ENCODE measurements around the gene AARS2.

DNA sequence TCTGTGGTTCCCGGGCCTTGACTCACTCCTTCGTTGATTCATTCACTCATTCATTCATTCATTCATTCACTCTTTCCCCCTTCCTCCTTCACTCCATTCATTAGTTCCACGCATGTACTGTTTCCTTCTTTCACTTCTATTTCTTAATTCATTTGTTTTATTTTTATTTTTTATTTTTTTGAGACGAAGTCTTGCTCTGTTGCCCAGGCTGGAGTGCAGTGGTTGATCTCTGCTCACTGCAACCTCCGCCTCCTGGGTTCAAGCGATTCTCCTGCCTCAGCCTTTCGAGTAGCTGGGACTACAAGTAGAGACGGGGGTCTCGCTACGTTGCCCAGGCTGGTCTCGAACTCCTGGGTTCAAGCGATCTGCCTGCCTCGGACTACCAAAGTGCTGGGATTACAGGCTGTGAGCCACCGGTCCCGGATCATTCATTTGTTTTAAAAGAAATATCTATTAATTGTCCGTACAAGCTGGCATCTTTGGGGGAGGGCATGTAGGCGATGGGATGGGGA lies 47.4 kb downstream of the AARS2 start:
- TF ChIP-seq, protein P1, sequence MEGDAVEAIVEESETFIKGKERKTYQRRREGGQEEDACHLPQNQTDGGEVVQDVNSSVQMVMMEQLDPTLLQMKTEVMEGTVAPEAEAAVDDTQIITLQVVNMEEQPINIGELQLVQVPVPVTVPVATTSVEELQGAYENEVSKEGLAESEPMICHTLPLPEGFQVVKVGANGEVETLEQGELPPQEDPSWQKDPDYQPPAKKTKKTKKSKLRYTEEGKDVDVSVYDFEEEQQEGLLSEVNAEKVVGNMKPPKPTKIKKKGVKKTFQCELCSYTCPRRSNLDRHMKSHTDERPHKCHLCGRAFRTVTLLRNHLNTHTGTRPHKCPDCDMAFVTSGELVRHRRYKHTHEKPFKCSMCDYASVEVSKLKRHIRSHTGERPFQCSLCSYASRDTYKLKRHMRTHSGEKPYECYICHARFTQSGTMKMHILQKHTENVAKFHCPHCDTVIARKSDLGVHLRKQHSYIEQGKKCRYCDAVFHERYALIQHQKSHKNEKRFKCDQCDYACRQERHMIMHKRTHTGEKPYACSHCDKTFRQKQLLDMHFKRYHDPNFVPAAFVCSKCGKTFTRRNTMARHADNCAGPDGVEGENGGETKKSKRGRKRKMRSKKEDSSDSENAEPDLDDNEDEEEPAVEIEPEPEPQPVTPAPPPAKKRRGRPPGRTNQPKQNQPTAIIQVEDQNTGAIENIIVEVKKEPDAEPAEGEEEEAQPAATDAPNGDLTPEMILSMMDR (IDR thresholded peaks at IDR 0.05): no peak
- no peak for TF ChIP-seq POLR2A (IDR thresholded peaks at IDR 0.05)

All from uterus (tissue), 2 donors.